T47D (cell line): ENCODE results near the gene MTF1.
"Not testable (repeated sequence)": the region's sequence is repeated elsewhere in the genome, so short reads cannot be mapped to it uniquely, and the experiment has no call there.

ENCODE experiments used
- DNase-seq, 2 experiments: peaks; one replicate each; pipeline versions ENCODE4 v3.0.0 to v3.0.0-alpha.2; 2011 to 2012; ENCODE audit warnings: low read depth in 1 of 2, low spot score in 1 of 2
- JUND ChIP-seq: IDR thresholded peaks from 2 replicates; pipeline ENCODE4 v1.6.1; 2012; ENCODE audit warnings: low read depth
- in situ Hi-C: cut with HindIII; loops from 2 replicates; pipeline ENCODE4 v1.10.0; 2016; ENCODE audit warnings: low sequenced_read_pairs, low pct_unique_long_range_greater_than_20kb

MTF1 gene

GRCh38 chr1:37859507-37860345 is at the start of gene MTF1:
Gene MTF1, minus strand, starts transcription at chr1:37859592. Its CDS starts 1,934 bp downstream, at chr1:37857658.
- peak; percentile 87 to 97 for DNase-seq
- in situ Hi-C loops, result no loop called here
- no peak for TF ChIP-seq JUND

- in situ Hi-C loops, DNase-seq: not testable (repeated sequence)
Measured at GRCh38 chr1:37908531-37908930, 49.1 kb upstream of the MTF1 start.

- DNase-seq, in situ Hi-C loops: not testable (repeated sequence)
Measured at GRCh38 chr1:37907416-37908125, 48.2 kb upstream of the MTF1 start.

- DNase-seq, in situ Hi-C loops: not testable (repeated sequence)
Measured at GRCh38 chr1:37906591-37906990, 47.2 kb upstream of the MTF1 start.

GRCh38 chr1:37905727-37906126 is 46.3 kb upstream of the MTF1 start:
- no peak for TF ChIP-seq JUND
- in situ Hi-C loops, result no loop called here
- no peak for DNase-seq

GRCh38 chr1:37903921-37904320 is 44.5 kb upstream of the MTF1 start:
- DNase-seq, in situ Hi-C loops: not testable (repeated sequence)

- DNase-seq, result no peak
- TF ChIP-seq JUND, result no peak
- in situ Hi-C loops, result no loop called here
Measured at GRCh38 chr1:37902983-37903382, 43.6 kb upstream of the MTF1 start.

- no peak for TF ChIP-seq JUND
- no peak for DNase-seq
- in situ Hi-C loops, result no loop called here
Measured at GRCh38 chr1:37901893-37902225, 42.5 kb upstream of the MTF1 start.

GRCh38 chr1:37901191-37901892 is 42.0 kb upstream of the MTF1 start:
- DNase-seq, result no peak
- in situ Hi-C loops, result no loop called here

GRCh38 chr1:37897563-37897962 is 38.2 kb upstream of the MTF1 start:
- in situ Hi-C loops, DNase-seq: not testable (repeated sequence)

More at GRCh38 chr1:37901191-37901892, 42.0 kb upstream of the MTF1 start:
- no peak for TF ChIP-seq JUND

- in situ Hi-C loops, result no loop called here
- TF ChIP-seq JUND, result no peak
- DNase-seq, result no peak
Measured at GRCh38 chr1:37893673-37894072, 34.3 kb upstream of the MTF1 start.

GRCh38 chr1:37892151-37893047 is 33.0 kb upstream of the MTF1 start:
- in situ Hi-C loops, result no loop called here
- DNase-seq, result no peak
- no peak for TF ChIP-seq JUND
